ENCODE results near the gene SEC16A.
A peak's percentile ranks its signal among the peaks of the same experiment; 100 is the strongest.

The SEC16A gene, protein sequence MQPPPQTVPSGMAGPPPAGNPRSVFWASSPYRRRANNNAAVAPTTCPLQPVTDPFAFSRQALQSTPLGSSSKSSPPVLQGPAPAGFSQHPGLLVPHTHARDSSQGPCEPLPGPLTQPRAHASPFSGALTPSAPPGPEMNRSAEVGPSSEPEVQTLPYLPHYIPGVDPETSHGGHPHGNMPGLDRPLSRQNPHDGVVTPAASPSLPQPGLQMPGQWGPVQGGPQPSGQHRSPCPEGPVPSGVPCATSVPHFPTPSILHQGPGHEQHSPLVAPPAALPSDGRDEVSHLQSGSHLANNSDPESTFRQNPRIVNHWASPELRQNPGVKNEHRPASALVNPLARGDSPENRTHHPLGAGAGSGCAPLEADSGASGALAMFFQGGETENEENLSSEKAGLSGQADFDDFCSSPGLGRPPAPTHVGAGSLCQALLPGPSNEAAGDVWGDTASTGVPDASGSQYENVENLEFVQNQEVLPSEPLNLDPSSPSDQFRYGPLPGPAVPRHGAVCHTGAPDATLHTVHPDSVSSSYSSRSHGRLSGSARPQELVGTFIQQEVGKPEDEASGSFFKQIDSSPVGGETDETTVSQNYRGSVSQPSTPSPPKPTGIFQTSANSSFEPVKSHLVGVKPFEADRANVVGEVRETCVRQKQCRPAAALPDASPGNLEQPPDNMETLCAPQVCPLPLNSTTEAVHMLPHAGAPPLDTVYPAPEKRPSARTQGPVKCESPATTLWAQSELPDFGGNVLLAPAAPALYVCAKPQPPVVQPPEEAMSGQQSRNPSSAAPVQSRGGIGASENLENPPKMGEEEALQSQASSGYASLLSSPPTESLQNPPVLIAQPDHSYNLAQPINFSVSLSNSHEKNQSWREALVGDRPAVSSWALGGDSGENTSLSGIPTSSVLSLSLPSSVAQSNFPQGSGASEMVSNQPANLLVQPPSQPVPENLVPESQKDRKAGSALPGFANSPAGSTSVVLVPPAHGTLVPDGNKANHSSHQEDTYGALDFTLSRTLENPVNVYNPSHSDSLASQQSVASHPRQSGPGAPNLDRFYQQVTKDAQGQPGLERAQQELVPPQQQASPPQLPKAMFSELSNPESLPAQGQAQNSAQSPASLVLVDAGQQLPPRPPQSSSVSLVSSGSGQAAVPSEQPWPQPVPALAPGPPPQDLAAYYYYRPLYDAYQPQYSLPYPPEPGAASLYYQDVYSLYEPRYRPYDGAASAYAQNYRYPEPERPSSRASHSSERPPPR (N-terminal part only)

GRCh38 chr9:136482793-136483588, at the start of gene SEC16A:
SEC16A (minus strand) TSS chr9:136483040; CDS start chr9:136477615, 5,425 bp downstream.
- peak; percentile 100 for DNase-seq

GRCh38 chr9:136531904-136532798, 49.3 kb upstream of the SEC16A start:
- no peak for DNase-seq

GRCh38 chr9:136531186-136531903, 48.5 kb upstream of the SEC16A start:
- DNase-seq, result no peak

GRCh38 chr9:136530461-136531089, 47.7 kb upstream of the SEC16A start:
- DNase-seq, result no peak

- no peak for DNase-seq
Measured at GRCh38 chr9:136529516-136530460, 46.9 kb upstream of the SEC16A start.

DNA sequence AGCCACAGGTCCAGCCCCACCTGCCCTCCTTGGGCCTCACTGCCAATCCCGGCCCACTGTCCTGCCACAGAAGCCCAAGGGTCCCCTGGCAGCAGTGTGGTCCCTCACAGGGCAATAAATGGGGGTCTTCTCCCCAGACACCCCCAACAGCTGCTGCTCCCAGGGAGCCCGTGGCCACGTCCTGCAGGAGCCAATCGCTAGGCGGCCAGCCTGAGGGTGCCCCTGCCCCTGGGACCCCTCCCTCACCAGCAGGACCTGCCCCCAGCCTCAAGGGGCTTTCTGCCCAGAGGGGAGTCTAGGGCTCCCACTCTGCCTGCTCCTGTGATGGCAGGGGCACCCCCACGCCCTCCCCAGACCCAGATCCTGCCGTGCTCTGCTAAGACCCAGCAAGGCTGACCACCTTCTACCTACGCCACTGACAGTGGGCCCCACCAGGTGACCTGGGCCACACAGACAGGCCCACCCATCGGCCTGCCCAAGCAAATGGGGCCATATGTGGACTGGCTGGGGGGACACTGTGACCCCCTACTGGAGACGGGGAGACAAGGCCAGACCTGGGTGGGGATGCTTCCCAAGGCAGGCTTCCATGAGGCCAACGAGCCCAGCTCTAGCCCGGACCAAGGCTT, 46.0 kb upstream of the SEC16A start:
- DNase-seq, result no peak

GRCh38 chr9:136527721-136528710, 45.2 kb upstream of the SEC16A start:
- peak; percentile 99 for DNase-seq

GRCh38 chr9:136527131-136527530, 44.3 kb upstream of the SEC16A start:
- DNase-seq, result no peak

- no peak for DNase-seq
Measured at GRCh38 chr9:136526625-136527066, 43.8 kb upstream of the SEC16A start.

- DNase-seq, result peak; percentile 31
Measured at GRCh38 chr9:136525841-136526499, 43.1 kb upstream of the SEC16A start.

GRCh38 chr9:136525207-136525606, 42.4 kb upstream of the SEC16A start:
- no peak for DNase-seq

DNA sequence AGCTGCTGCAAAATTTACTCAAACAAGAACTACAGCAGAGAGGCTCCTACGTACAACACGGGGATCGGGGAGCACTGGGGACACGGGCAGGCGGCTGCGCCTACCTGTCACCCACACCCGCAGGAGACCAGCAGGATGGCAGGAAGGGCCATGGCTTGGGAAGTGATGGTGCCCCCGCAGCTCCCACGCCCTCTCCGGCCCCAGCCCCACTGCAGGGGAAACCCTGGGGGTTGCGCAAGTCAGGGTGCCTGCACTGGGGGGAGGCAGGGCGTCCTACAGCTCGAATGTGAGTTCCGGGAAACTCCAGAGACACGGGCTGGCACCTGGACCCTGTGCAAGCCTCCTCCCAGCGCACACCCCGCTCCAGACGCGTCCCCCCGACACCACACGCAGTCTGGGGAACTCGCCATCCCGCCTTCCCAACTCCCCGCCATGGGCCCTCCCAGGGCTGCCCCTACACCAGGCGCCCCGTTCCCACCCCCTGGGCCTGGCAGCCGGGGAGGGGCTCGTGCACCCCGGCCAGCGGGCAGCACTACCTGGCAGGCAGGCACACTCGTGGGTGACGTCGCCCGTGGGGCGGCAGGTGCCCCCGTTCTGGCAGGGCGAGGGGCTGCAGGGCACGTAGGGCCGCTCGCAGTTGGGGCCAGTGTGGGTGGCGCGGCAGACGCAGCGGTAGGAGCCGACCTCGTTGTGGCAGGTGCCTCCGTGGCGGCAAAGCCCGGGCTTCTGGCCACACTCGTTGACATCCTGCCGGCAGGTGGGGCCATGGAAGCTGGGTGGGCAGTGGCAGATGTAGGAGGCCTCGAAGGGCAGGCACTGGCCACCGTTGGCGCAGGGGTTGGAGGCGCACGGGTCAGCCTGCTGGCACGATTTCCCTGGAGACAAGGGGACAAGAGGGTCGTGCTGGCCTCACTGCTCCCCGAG, 39.7 kb upstream of the SEC16A start:
- no peak for DNase-seq

DNA sequence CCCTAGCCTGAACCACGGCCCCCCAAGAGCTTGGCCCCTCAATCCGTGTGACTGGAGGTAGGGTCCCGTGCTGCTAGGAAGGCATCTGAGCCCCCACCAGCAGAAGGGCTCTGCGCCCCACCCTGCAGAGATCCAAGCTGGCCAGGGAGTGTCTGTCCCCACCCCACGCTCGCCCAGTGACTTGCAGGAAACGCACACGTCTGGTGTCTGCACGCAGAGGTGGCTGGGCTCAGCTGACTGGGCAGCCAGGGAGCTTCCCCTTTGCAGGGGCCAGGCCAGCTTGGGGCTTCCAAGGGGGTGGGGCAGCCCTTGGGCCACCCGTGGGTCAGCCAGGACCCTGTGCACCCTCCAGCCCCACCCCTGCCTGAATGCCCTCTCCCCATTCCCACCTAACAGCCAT, 38.7 kb upstream of the SEC16A start:
- DNase-seq, result no peak

DNA sequence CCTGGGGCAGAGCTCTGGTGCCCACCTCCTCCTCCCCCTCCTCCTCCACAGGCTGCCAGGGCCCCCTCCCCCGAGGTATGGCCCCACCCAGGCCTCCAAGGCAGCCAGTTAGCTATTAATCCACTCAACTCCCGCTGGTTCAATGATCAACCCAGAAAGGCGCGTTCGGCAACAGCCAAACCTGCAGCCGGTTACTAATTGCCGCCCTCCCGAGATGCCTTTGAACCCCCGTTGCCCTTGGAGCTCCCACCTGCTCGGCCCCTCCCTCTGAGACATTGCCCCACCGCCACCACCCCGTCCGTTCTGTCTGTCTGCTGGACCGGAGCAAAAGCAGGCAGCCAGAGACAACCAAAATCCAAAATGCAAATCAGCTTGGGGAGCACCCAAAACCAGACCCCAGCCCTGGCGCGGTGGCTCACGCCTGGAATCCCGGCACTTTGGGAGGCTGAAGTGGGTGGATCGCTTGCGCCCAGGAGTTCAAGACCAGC, 37.3 kb upstream of the SEC16A start:
- DNase-seq, result no peak

Measured in NCI-H2171 (cell line).